Stomach smooth muscle (tissue), 2 donors: Measurements from ENCODE around the gene CHRDL2.

ENCODE experiments used
- H3K27ac ChIP-seq: one replicate; pipeline ENCODE4 v1.7.0; 2013; ENCODE audit warnings: mild to moderate bottlenecking, low read length, inconsistent platforms
- H3K27me3 ChIP-seq, 2 donors: one replicate each; pipeline ENCODE4 v1.7.0; 2013; ENCODE audit warnings: low read length in 2 of 2; ENCODE audit not compliant: insufficient read depth in 2 of 2, control insufficient read depth in 1 of 2
- H3K36me3 ChIP-seq, 2 donors: one replicate each; pipeline ENCODE4 v1.7.0; 2013; ENCODE audit warnings: low read length in 2 of 2; ENCODE audit not compliant: control insufficient read depth in 2 of 2, insufficient read depth in 2 of 2
- H3K4me1 ChIP-seq: one replicate; pipeline ENCODE4 v1.7.0; 2013; ENCODE audit warnings: low read length; ENCODE audit not compliant: control insufficient read depth, insufficient read depth
- H3K4me3 ChIP-seq, 2 donors: one replicate each; pipeline ENCODE4 v1.7.0; 2013; ENCODE audit warnings: low read length in 2 of 2
- H3K9ac ChIP-seq, 2 donors: one replicate each; pipeline ENCODE4 v1.7.0; 2013; ENCODE audit warnings: low read length in 2 of 2, mild to moderate bottlenecking in 1 of 2
- H3K9me3 ChIP-seq, 2 donors: one replicate each; pipeline ENCODE4 v1.7.0; 2013; ENCODE audit warnings: low read length in 2 of 2; ENCODE audit not compliant: control insufficient read depth in 2 of 2
- donor health status: healthy.
- donor health status: Pancreatic carcinoma.

Gene CHRDL2

DNA sequence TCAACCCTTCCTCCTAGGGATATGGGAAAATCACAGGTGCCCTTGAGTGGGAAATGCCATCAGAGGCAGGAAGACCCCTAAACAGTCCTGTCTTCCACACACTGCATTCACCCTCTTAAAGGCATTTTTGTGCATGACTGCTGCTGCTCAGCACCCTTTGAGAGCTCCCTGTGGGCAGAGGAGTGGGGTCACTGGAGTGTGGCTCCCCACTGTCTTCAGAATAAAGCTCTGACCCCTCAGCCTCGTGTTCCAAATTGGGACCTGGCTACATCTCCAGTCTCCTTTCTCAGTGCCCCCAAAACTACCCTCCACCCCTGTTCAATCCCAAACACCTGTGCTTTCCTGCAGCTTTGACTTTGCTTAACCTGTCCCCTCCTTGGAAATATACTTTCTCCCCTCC is 46.6 kb downstream of the CHRDL2 start:
- peaks cover 44% of the 10 kb centered on the region for H3K4me1 ChIP-seq
- peaks cover 0 to 5% of the 10 kb centered on the region in 2 donors for H3K9me3 ChIP-seq
- no peak overlapping the region for H3K9ac ChIP-seq
- no peaks in the 10 kb centered on the region for H3K36me3 ChIP-seq
- no peak overlapping the region for H3K4me3 ChIP-seq
- no peaks in the 10 kb centered on the region for H3K27me3 ChIP-seq
- no peak overlapping the region for H3K27ac ChIP-seq

DNA sequence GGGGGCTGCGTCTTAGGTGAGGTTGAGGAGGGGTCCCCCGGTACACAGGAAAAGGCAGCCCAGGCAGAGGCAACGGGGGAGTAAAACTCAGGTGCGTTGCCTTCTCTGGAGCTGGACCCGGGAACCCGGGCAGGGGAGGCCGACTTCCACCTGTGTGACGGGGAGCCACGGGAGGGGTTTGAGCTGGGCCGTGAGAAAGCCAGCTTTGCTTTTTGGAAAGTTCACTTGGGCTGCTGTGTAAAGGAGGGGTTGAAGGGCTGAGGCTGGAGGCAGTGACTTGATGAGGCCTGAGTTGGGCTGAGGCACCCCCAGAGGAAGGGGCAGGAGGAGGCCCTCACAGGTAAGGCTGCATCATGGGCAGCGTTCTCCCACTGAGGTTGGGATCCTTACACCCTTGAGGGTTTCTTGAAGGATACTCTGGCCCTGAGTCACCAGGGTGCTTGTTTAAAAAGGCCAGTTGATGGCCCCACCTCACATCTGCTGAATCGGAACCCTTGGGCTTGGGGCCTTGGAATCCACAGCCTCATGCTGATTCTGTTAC is 47.2 kb downstream of the CHRDL2 start:
- Histone ChIP-seq H3K9me3 (peaks cover 0 to 5% of the 10 kb centered on the region in 2 donors), H3K9ac (peak overlapping the region; percentile 42 to 72), H3K27ac (peak overlapping the region; percentile 66), H3K4me1 (peaks cover 48% of the 10 kb centered on the region), H3K4me3 (peak overlapping the region; percentile 59 to 68), H3K36me3 (no peaks in the 10 kb centered on the region), H3K27me3 (no peaks in the 10 kb centered on the region)

DNA sequence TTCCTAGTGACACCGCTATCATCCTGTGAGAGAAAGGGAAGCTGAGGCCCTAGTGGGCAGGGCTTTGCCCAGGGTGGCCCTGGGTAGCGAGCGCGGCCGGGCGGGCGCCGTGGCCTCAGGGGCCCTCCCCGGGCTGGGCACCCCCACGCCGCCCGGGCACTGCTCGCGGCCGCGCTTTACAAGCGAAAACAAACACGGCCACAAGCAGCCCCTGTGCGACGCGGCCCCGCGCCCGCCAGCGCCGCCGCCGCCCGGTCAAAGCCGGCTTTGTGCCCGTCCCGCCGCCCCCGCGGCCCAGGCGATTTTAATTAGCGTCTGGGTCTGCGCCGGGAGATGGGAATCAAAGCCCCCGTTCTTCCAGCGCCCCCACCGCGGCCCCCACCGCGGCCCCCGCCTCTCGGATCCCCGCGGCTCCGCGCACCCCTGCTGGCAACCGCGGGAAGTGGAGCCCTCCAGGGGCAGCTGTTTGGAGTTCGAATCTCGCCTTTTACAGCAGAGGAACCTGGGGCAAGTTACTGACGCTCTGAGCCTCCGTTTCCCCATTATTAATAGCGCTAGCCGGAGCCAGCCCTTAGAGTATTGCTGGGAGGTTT is 47.9 kb downstream of the CHRDL2 start:
- Histone ChIP-seq H3K27ac (peak overlapping the region; percentile 66), H3K27me3 (no peaks in the 10 kb centered on the region), H3K4me3 (peak overlapping the region; percentile 59 to 68), H3K4me1 (peaks cover 49% of the 10 kb centered on the region), H3K9ac (peak overlapping the region; percentile 66 to 72), H3K9me3 (peaks cover 0 to 5% of the 10 kb centered on the region in 2 donors), H3K36me3 (no peaks in the 10 kb centered on the region)

DNA sequence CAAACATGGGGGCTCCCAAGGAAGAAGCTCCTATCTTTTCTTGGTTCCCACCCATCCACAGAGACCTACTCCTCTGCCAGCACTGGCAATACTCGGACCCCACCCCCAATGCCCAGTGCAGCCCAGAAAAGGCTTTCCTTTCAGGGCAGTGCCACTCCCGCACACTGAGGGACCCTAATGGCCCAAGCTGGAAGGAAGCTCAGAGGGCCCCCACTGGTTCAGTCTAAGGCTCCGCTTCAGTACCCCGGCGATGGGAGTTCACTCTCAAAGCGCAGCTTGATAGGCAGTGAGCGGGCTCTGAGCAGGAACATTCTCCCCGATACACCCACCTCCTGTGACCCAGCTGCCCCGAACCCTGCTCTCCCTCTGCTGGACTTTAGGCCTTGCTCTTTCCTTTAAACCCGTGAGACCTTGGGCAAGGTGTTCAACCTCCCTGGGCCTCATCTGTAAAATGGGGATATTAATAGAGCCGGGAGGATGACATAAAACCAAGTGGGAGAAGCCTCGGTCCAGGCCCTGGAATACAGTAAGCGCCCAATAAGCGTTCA is 48.4 kb downstream of the CHRDL2 start:
- no peaks in the 10 kb centered on the region for H3K27me3 ChIP-seq
- peak overlapping the region; percentile 51 to 68 for H3K4me3 ChIP-seq
- peaks cover 47% of the 10 kb centered on the region for H3K4me1 ChIP-seq
- H3K9me3 ChIP-seq: peaks cover 0 to 5% of the 10 kb centered on the region in 2 donors
- peak overlapping the region; percentile 66 for H3K27ac ChIP-seq
- no peaks in the 10 kb centered on the region for H3K36me3 ChIP-seq
- H3K9ac ChIP-seq: peak overlapping the region; percentile 66 to 72

DNA sequence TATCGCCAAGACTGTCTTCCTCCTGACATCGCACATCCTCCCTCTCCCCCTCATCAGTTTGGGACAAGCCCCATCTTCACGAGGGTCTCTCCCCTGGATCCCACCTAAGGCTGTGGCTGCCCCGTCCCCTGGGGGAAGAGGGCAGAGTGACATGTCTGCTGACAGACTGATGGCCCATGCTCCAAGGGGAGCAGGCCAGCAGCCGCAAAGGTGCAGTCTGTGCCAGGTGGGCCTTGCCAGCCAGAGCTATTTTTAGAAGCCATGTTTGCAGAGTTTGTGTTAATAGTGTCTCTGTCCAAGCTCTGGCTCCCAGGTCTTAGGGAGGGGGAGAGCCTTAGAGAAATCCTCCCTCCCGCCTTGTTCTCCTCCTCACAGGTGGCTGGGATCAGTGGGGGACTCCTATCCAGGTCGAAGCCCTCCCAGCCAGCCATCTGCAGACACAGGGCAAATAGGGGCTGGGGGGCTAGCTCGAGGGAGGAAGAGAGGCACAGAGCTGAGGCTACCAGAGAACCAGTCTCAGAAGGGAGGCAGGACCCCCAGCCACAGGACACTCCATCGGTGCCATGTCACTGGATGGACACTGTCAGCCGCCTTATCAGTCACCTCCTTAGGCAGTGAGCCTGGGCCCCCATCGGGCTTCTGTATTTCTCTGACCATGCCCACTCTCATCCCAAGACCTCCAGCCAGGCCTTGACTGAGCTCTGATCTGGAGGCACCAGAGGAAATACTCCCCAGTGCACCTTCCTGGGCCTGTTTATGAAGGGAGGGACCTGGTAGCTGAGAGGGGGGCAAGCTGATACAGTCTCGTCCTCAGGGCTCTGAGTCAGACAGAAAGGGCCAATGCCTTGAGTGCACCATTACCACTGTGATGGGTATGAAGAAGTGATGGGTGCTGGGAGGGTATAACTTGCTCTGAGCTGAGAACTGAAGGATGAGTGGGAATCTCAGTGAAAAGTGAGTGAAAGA is 49.3 kb downstream of the CHRDL2 start:
- no peaks in the 10 kb centered on the region for H3K36me3 ChIP-seq
- no peak overlapping the region for H3K9ac ChIP-seq
- peaks cover 0 to 5% of the 10 kb centered on the region in 2 donors for H3K9me3 ChIP-seq
- H3K27me3 ChIP-seq: no peaks in the 10 kb centered on the region
- peak overlapping the region; percentile 66 for H3K27ac ChIP-seq
- H3K4me1 ChIP-seq: peaks cover 47% of the 10 kb centered on the region
- peak overlapping the region in 1 of 2 donors; percentile 15 for H3K4me3 ChIP-seq

GRCh38 chr11:74680703-74681531 is 50.3 kb downstream of the CHRDL2 start:
- Histone ChIP-seq H3K27ac (peak overlapping the region; percentile 37), H3K9me3 (peaks cover 0 to 1% of the 10 kb centered on the region in 2 donors), H3K36me3 (no peaks in the 10 kb centered on the region), H3K9ac (no peak overlapping the region), H3K4me3 (no peak overlapping the region), H3K4me1 (peaks cover 50% of the 10 kb centered on the region), H3K27me3 (no peaks in the 10 kb centered on the region)

GRCh38 chr11:74680035-74680671 is 51.1 kb downstream of the CHRDL2 start:
- Histone ChIP-seq H3K4me3 (no peak overlapping the region), H3K27me3 (no peaks in the 10 kb centered on the region), H3K9me3 (no peaks in the 10 kb centered on the region), H3K27ac (no peak overlapping the region), H3K4me1 (peaks cover 50% of the 10 kb centered on the region), H3K9ac (no peak overlapping the region), H3K36me3 (no peaks in the 10 kb centered on the region)

DNA sequence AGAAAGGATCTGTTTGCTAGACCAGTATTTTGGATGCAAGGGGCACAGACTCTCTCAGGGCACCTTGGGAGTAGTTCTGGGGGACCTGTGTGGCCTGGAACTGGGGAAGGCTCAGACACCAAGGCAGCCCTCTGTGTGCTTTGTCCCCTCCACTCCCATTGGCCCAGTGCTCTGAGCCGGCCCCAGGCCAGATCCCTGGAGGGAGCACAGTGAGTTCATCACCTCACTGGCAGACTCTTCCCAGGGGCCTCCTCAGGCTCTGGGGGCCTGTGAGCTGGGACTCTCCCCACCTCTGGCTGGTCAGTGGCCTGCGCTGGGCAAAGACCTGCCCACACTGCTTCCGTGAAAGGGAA is 51.7 kb downstream of the CHRDL2 start:
- Histone ChIP-seq H3K27ac (no peak overlapping the region), H3K9ac (no peak overlapping the region), H3K27me3 (no peaks in the 10 kb centered on the region), H3K4me1 (peaks cover 49% of the 10 kb centered on the region), H3K36me3 (no peaks in the 10 kb centered on the region), H3K9me3 (no peaks in the 10 kb centered on the region), H3K4me3 (no peak overlapping the region)

DNA sequence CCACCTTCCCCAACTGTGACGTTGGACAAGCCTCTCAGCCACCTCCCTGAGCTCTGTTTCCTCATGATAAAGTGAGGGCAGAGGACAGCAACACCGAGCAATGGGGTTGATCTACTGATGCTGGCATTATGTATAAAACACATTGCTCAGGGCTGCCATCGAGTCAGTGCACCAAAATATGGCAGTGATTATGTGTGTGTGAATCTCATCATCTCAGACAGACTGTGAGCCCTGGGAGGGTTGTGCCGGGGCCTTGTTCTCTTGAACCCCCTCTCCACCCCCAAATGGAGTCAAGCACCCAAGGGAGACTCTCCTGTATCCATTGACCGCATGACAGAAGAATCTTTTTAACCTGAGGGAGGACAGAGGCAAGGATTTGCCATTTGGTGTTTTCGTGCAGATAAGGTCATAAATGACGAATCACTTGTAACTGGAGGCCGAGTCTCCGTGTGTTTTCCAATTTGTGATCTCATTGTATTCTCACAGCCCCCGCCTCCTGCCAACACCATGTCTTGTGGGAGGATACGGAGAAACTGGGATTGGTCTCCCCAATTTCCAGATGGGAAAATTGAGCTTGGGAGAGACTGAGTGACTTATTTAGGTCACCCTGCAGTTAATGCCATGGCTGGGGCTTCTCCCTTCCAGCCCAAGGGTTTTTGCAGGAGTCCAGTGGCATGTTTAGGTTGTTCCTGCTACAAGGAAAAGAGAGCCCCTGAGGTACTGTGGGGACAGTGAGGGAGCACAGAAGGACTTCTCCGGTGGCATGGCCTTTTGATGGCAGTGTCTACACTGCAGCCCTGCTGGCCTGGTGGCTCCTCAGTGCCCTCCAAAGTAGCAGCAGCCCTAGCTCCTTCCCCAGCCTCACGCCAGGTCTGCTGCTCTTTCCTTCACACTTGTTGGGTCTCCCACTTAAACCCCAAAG is 52.4 kb downstream of the CHRDL2 start:
- Histone ChIP-seq H3K9ac (no peak overlapping the region), H3K9me3 (no peaks in the 10 kb centered on the region), H3K4me1 (peaks cover 46% of the 10 kb centered on the region), H3K4me3 (no peak overlapping the region), H3K36me3 (no peaks in the 10 kb centered on the region), H3K27me3 (no peaks in the 10 kb centered on the region), H3K27ac (no peak overlapping the region)
